Motor neuron (in vitro differentiated cells): ENCODE data around the gene DNAJC1. TPM values are rescaled to one million over a fixed set of nuclear protein-coding genes. Genes with fewer than 3 reads are reported as not detected.
"Not testable (repeated sequence)": the region's sequence is repeated elsewhere in the genome, so short reads cannot be mapped to it uniquely, and the experiment has no call there.

Source experiments
- ATAC-seq, 8 experiments: fragments of 200-7000 bp; cut with Tn5 transposase; replicated peaks in 6 of 8; 2 replicates each; pipeline ENCODE4 v1.8.0; 2021; ENCODE audit warnings: mild to moderate bottlenecking in 8 of 8, moderate library complexity in 8 of 8
- H3K27ac ChIP-seq, 2 donors: fragments of 250-450 bp; sonication (Bioruptor Pico); 2 replicates each; pipeline ENCODE4 v1.9.0; 2021; ENCODE audit warnings: antibody characterized with exemption in 2 of 2, mild to moderate bottlenecking in 2 of 2, moderate library complexity in 1 of 2
- H3K4me1 ChIP-seq, 2 donors: fragments of 250-450 bp; sonication (Bioruptor Pico); replicated peaks in 1 of 2; 2 replicates each; pipeline ENCODE4 v1.6.1; 2021; ENCODE audit warnings: antibody characterized with exemption in 2 of 2, mild to moderate bottlenecking in 2 of 2, moderate library complexity in 1 of 2
- H3K4me3 ChIP-seq, 5 donors: fragments of 250-450 bp; sonication (Bioruptor Pico); 2 replicates each; pipeline ENCODE4 v1.9.0; 2021; ENCODE audit warnings: antibody characterized with exemption in 5 of 5, mild to moderate bottlenecking in 5 of 5, moderate library complexity in 4 of 5
- WGBS, 10 experiments: fragments of 450-650 bp; shearing (Covaris generic); methylation state at CpG; one replicate each; pipeline ENCODE4 v1.0.0; 2022; 5-methylcytosine and 5-hydroxymethylcytosine counted together
- in situ Hi-C, 9 experiments: fragments of 400-800 bp; cut with MboI; loops; one replicate each; pipeline ENCODE4 v1.15.0; 2021; ENCODE audit warnings: low sequenced_read_pairs in 9 of 9, low pct_unique_long_range_greater_than_20kb in 2 of 9; ENCODE audit not compliant: unreplicated experiment in 9 of 9
- total RNA-seq, 8 experiments: library from RNA; unstranded; fragments of 300-600 nt; gene quantifications; 2 replicates each; pipeline versions ENCODE4 v1.2.3 to v1.2.4, GENCODE V29; 2022

Gene DNAJC1, protein sequence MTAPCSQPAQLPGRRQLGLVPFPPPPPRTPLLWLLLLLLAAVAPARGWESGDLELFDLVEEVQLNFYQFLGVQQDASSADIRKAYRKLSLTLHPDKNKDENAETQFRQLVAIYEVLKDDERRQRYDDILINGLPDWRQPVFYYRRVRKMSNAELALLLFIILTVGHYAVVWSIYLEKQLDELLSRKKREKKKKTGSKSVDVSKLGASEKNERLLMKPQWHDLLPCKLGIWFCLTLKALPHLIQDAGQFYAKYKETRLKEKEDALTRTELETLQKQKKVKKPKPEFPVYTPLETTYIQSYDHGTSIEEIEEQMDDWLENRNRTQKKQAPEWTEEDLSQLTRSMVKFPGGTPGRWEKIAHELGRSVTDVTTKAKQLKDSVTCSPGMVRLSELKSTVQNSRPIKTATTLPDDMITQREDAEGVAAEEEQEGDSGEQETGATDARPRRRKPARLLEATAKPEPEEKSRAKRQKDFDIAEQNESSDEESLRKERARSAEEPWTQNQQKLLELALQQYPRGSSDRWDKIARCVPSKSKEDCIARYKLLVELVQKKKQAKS
- 10 to 100 TPM; 13.6 to 46.2 (median 28.3) TPM for total RNA-seq

DNA sequence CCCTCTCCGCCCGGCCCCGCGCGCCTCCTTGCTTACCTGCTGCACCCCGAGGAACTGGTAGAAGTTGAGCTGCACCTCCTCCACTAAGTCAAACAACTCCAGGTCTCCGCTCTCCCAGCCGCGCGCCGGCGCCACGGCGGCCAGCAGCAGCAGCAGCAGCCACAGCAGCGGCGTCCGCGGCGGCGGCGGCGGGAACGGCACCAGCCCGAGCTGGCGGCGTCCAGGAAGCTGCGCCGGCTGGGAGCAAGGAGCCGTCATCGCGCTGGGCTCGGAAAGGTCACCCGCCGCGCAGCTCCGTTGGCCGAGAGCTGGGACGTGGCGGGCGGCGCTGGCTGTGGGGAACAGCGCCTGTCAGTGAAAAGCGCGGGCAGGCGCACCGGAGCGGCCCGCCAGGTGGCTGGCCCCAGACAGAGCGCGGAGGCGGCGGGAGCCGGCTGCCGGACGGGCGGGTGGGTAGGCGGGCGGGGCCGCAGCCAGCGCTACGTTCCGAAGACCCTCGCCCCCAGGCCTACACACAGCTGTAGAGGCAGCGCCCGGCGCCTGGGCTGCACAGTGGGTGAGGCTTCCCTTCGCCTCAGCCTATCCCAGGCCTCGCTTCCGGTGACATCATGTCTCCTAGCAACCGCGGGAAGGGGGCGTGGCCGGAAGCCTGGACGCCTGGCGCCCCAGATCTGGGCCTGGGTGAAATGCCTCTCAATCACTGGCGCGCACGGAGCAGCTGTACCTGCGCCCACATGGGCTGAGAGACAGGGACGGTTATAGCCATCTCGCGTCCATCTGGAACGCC, at the start of gene DNAJC1:
TSS of gene DNAJC1 (minus strand) at position 554 of the 787 bp plus-strand sequence. CDS start at position 258, 296 bp downstream.
- H3K27ac ChIP-seq: peak within 1 kb of the TSS; percentile 89
- H3K4me3 ChIP-seq: peak within 1 kb of the TSS; percentile 51 to 75 (median 58)
- ATAC-seq: peak; percentile 92 to 98 (median 98)
- peaks cover 11 to 12% of the 10 kb centered on the region in 2 donors for H3K4me1 ChIP-seq
- in situ Hi-C loops: loop anchor here in 3 of 9 experiments (10.0 to 25.0 kb wide), 3 partner anchors 184 to 981 kb away; partner anchors contain the start of genes BMI1 (in 2 of the 3) and COMMD3 (in 2 of the 3)
- 0 to 7% (median 3%) methylated on average over 1 to 24 of the region's 83 CpGs; no CpG with 5 or more reads in 6 of the 10 experiments for WGBS, 10 experiments

DNA sequence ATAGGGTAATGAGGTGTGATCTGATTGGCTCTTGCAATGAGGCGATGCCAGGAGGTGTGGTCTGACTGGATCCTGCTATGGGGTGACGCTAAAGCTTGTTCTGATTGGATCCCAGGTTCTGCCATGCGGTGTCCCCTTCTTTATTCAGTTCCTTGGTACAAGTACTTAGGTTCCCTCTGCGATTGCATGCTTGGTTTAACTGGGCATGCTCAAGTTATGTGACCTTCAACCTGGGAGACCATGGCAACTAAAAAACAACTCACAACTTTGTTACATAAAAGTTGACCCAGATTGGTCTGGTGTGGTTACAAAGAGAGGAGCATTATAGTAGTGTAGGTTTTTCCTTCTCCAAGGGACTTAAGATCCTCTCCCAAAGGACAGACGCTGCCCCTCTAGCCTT, 49.5 kb upstream of the DNAJC1 start:
- no peak for ATAC-seq
- Histone ChIP-seq H3K4me3 (no peak overlapping the region), H3K27ac (no peak overlapping the region), H3K4me1 (no peaks in the 10 kb centered on the region)
- in situ Hi-C loops: no loop called here
- 65 to 100% (median 95%) methylated on average over 1 to 4 of the region's 5 CpGs; no CpG with 5 or more reads in 2 of the 10 experiments for WGBS, 10 experiments

DNA sequence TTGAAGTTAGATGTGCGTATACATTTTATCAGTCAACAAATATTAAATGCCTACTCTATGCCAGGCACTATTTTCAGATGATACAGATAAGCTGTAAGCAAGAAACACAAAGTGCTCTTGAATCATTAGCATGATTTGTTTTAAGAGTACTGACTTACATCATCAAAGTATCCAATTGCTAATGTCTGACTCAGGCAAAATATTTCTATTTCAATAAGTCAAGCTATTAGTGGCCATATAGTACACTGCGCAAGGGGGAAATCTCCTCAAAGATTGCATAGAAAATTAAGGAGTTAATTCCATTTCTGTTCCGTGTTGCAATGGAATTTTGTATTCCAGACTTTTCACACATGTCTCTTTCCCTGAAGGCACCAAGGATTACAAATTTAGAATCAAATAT, 46.1 kb upstream of the DNAJC1 start:
- in situ Hi-C loops: no loop called here

DNA sequence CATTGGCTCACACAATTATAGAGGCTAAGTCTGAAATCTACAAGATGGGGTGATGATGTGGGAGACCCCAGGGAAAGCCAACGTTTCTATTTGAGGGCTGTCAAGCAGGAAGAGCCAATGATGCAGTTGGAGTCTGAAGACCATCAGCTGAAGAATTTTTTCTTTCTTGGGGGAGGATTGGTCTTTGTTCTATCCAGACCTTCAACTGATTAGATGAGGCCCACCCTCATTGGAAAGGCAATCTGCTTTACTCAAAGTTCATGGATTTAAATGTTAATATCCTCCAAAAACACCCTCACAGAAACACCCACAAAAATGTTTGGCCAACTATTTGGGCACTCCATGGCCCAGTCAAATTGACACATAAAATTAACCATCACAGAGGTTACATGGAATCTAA, 44.3 kb upstream of the DNAJC1 start:
- 33 to 83% (median 61%) methylated on average over 1 of the region's 1 CpG; no CpG with 5 or more reads in 6 of the 10 experiments for WGBS, 10 experiments
- no peak overlapping the region for H3K4me3 ChIP-seq
- no peak for ATAC-seq
- no peaks in the 10 kb centered on the region for H3K4me1 ChIP-seq
- H3K27ac ChIP-seq: no peak overlapping the region
- in situ Hi-C loops: no loop called here

More for the DNA sequence above, 46.1 kb upstream of the DNAJC1 start:
- 8 to 100% (median 83%) methylated on average over 1 to 3 of the region's 3 CpGs for WGBS, 10 experiments
- peak in 4 of 8 experiments; percentile 59 to 93 (median 77) for ATAC-seq
- H3K4me1 ChIP-seq: no peaks in the 10 kb centered on the region
- H3K4me3 ChIP-seq: no peak overlapping the region
- no peak overlapping the region for H3K27ac ChIP-seq

DNA sequence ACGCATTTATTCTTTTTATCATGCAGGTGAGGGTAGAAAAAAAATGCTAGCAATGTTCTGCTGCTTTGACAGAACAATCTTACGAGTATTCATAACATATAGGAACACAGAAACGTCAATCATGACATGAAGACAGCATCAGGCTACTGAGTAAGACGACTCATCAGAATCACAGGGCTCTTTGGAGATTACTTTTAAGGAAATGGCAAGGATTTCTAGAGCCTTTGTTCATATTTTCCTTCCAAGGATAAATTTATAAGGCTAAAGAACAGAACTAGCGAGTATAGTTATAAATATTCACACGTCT, 39.8 kb upstream of the DNAJC1 start:
- 53 to 100% (median 75%) methylated on average over 1 to 6 of the region's 6 CpGs; no CpG with 5 or more reads in 1 of the 10 experiments for WGBS, 10 experiments
- in situ Hi-C loops: no loop called here
- Histone ChIP-seq H3K27ac (no peak overlapping the region), H3K4me3 (no peak overlapping the region), H3K4me1 (no peaks in the 10 kb centered on the region)
- ATAC-seq: no peak

DNA sequence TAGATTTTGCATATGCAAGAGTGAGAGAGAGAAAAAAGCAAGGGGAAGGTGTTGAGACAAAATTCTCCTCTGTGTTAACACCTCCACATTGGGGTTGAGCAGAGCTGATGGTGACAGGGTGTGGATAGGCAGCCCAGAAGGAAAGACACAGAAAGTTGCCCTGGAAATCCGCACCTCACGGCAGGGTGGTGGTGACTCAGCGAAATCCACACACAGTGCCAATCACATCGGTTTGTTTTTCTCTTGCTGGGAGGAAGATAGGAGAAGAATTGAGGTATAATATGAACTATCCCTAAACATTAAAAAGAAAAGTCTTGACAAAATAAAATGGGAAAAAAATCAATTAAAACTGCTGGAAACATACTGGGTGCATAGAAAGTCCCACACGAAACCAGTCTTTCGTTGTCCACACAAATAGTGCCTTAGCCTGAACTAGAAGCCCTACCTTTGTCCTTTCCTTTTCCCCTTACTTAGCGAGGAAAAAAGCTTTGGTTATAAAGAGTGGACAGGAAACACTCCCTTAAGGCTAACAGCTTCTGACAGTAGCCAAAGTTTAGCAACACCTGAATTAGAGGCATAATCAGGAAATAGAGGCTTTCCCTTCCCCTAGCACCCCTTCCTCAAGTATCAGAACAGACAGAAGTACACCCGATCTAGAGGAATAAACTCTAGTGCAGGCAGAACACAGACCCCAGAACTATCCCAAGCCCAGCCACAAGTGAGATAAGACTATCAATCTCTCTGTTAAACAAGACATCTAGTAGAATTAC, 39.2 kb upstream of the DNAJC1 start:
- Histone ChIP-seq H3K4me1 (no peaks in the 10 kb centered on the region), H3K4me3 (no peak overlapping the region), H3K27ac (no peak overlapping the region)
- ATAC-seq: peak in 3 of 8 experiments; percentile 17 to 40 (median 38)
- in situ Hi-C loops: no loop called here
- WGBS, 10 experiments: 25 to 76% (median 57%) methylated on average over 1 to 8 of the region's 8 CpGs; no CpG with 5 or more reads in 1 of the 10 experiments

DNA sequence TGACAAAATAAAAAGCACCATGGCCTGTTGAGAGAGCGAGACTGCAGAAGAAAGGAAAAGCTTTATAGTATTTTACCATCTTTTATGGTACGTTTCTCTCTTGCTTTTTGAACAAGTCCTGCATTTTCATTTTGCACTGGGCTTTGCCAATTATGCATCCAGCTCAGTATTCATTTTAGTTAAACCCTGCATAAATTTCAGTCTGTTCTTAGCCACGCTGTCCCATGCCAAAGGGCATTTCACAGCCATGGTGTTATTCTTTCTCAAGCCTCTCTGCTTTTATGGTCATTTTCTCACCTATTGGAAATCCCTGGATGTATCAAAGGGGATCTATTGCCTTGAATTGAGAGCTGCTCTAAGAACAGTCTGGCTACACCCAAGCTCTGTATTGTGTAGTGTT, 30.8 kb upstream of the DNAJC1 start:
- Histone ChIP-seq H3K27ac (no peak overlapping the region), H3K4me3 (no peak overlapping the region), H3K4me1 (no peaks in the 10 kb centered on the region)
- 0 to 94% (median 87%) methylated on average over 2 to 3 of the region's 3 CpGs; no CpG with 5 or more reads in 1 of the 10 experiments for WGBS, 10 experiments
- ATAC-seq: peak in 3 of 8 experiments; percentile 81 to 92 (median 86)
- in situ Hi-C loops: no loop called here

DNA sequence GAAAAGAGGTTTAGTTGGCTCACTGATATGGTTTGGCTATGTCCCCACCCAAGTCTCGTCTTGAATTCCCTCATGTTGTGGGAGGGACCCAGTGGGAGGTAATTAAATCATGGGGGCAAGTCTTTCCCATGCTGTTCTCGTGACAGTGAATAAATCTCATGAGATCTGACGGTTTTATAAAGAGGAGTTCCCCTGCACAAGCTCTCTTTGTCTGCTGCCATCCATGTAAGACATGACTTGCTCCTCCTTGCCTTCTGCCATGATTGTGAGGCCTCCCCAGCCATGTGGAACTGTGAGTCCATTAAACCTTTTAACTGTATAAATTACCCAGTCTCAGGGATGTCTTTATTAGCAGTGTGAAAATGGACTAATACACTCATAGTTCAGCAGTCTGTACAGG, 28.7 kb upstream of the DNAJC1 start:
- ATAC-seq, H3K4me1 ChIP-seq: not testable (repeated sequence)
- 15 to 65% (median 38%) methylated on average over 1 to 3 of the region's 3 CpGs; no CpG with 5 or more reads in 4 of the 10 experiments for WGBS, 10 experiments

DNA sequence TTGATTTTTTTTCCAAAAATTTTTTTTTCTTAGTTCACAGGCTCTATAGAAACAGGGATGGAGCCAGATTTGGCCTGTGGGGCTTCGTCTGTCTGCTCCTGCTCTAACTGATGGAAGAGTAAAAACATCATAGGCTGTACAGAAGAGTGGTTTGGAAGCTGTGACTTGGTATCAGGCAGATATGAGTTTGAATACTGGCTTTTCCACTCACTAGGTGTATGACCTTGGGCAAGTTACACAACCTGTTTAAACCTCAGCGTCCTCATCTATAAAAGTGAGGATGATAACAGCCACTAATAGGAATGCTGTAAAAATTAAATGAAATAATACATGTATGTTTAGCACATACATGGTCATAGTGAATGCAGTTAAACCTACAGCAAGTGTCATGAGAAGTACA, 26.9 kb upstream of the DNAJC1 start:
- H3K27ac ChIP-seq: no peak overlapping the region
- H3K4me1 ChIP-seq: no peaks in the 10 kb centered on the region
- no peak for ATAC-seq
- 42 to 87% (median 71%) methylated on average over 2 of the region's 2 CpGs; no CpG with 5 or more reads in 4 of the 10 experiments for WGBS, 10 experiments
- no peak overlapping the region for H3K4me3 ChIP-seq
- in situ Hi-C loops: no loop called here

More for the DNA sequence above, 28.7 kb upstream of the DNAJC1 start:
- H3K27ac ChIP-seq, H3K4me3 ChIP-seq, in situ Hi-C loops: not testable (repeated sequence)

DNA sequence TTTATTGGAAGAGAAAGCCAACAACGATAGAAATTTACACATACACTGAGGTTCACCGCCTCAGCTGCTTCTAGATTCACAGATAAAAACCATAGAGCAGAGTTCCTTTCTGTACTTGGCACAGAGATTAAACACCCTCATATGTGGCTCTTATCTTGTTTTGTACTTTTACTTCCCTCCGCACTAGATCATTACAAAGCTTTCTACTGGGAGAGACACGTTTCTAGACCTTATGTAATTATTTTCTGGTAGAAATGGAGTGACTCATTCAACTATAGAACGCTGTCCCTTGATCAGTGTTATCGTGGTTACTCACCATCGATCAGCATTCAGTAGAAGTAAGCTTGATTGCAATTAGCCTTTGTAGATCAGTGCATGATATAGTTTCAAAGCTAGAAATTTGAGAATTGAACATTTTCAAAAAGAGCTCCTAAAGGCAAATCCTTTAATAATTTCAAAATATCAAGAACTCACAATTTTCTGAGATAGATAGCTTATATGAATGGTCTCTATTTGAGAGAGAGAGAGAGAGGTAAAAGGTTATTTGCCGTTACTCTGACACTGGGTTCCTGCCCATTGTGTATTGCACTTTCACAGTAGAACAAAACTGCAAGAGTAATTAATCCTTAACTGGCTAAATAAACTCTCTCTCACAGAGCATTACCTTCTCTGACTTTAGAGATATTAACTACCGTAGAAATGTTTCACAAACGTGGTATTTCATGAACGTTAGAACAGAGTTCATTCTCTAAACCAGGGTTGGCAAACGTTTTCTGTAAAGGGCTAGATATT, 26.1 kb upstream of the DNAJC1 start:
- H3K4me1 ChIP-seq: no peaks in the 10 kb centered on the region
- no peak overlapping the region for H3K27ac ChIP-seq
- in situ Hi-C loops: no loop called here
- H3K4me3 ChIP-seq: no peak overlapping the region
- 51 to 100% (median 75%) methylated on average over 3 to 12 of the region's 12 CpGs for WGBS, 10 experiments
- peak in 1 of 8 experiments; percentile 36 for ATAC-seq

DNA sequence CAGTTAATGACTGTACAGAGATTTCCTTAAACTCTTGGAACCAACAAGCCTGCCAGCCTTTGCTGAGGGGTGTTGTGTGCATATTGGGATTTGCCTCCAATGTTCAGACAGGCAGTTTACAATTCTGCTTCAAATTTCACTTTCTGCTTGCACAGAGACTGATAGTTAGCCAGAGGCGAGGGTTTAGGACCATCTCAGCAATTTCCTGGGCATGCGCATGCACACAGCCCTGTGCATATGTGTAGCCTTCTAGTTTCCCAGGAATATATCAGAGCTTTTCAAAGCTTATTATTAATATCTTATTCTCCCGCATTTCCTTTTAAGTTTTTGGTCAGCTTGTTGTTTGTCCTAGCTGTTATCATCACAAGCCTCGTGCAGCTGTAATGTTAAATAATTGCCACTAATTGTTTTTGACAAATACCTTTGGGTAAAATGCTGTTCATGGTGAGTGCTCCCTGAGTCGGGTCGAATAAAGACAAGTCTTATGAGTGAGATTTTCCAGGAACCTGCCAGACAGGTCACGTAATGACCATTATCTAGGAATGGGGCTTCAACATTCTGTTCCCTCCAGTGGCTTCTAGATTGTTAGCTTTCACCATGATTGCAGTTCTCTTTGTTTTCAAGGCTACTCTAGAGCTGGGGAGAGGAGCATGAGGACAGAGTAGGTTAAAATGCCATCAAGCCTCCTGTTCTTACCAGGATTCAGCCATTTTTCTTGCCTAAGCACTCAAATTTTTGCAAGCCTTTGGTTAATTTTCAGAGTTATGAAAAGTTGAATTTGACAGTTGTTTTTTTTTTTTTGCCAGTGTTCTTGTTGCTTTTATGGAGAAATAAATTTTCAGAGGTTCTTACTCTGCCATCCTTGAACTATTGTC, 24.1 kb upstream of the DNAJC1 start:
- no peaks in the 10 kb centered on the region for H3K4me1 ChIP-seq
- in situ Hi-C loops: no loop called here
- ATAC-seq: peak in 3 of 8 experiments; percentile 95 to 99 (median 96)
- H3K4me3 ChIP-seq: no peak overlapping the region
- 0 to 96% (median 87%) methylated on average over 3 to 7 of the region's 7 CpGs; no CpG with 5 or more reads in 1 of the 10 experiments for WGBS, 10 experiments
- H3K27ac ChIP-seq: no peak overlapping the region
